PC-9 (cell line): Measurements from ENCODE around the gene VGLL2. TPM values are rescaled to one million over a fixed set of nuclear protein-coding genes. Genes with fewer than 3 reads are reported as not detected.

ENCODE experiments used
- BruUV-seq: library from RNA; stranded (reverse); fragments of 400-500 nt; replicated peaks from 2 replicates; lab custom pipeline; 2021; lab: Mats Ljungman, UMichigan
- CTCF ChIA-PET: fragments of 300-600 bp; sonication (Branson Sonifier 250); formaldehyde crosslinking; loops from one replicate; lab custom pipeline; 2022; ENCODE audit warnings: antibody characterized with exemption; lab: Charles Lee
- POLR2A ChIA-PET: fragments of 300-600 bp; sonication (Branson Sonifier 250); formaldehyde crosslinking; loops from one replicate; lab custom pipeline; 2022; ENCODE audit warnings: antibody characterized with exemption; ENCODE audit not compliant: unreplicated experiment; lab: Charles Lee
- DNase-seq, 2 experiments: peaks; one replicate each; pipeline versions ENCODE4 v3.0.0 to v3.0.0-alpha.2; 2015 to 2022; ENCODE audit warnings: mixed read lengths in 1 of 2
- H2AFZ ChIP-seq: fragments of 200-600 bp; sonication (generic); 2 replicates; pipeline ENCODE4 v1.8.1; 2017; ENCODE audit warnings: antibody characterized with exemption
- H3F3A ChIP-seq: fragments of 200-600 bp; sonication (generic); 2 replicates; pipeline ENCODE4 v1.8.1; 2017; ENCODE audit warnings: antibody characterized with exemption, mild to moderate bottlenecking, low read depth; ENCODE audit not compliant: insufficient read depth
- H3K27ac ChIP-seq: fragments of 200-600 bp; sonication (generic); 2 replicates; pipeline ENCODE4 v1.6.1; 2016; ENCODE audit warnings: mixed run types
- H3K27me3 ChIP-seq: fragments of 200-600 bp; sonication (generic); 2 replicates; pipeline ENCODE4 v1.6.1; 2016; ENCODE audit warnings: low read depth, mixed run types; ENCODE audit not compliant: insufficient read depth
- H3K36me3 ChIP-seq: fragments of 200-600 bp; sonication (generic); 2 replicates; pipeline ENCODE4 v1.6.1; 2016; ENCODE audit warnings: low read depth, mixed run types
- H3K4me1 ChIP-seq: fragments of 200-600 bp; sonication (generic); replicated peaks from 2 replicates; pipeline ENCODE4 v1.6.1; 2016; ENCODE audit warnings: mixed run types; ENCODE audit not compliant: insufficient read depth
- H3K4me2 ChIP-seq: fragments of 200-600 bp; sonication (generic); 2 replicates; pipeline ENCODE4 v1.6.1; 2017; ENCODE audit warnings: mixed run types
- H3K4me3 ChIP-seq: fragments of 200-600 bp; sonication (generic); 2 replicates; pipeline ENCODE4 v1.6.1; 2016; ENCODE audit warnings: mixed run types
- H3K79me2 ChIP-seq: fragments of 200-600 bp; sonication (generic); 2 replicates; pipeline ENCODE4 v1.6.1; 2017; ENCODE audit warnings: low read depth, mixed run types
- H3K9me2 ChIP-seq: fragments of 200-600 bp; sonication (generic); 2 replicates; pipeline ENCODE4 v1.8.1; 2017; ENCODE audit warnings: mild to moderate bottlenecking; ENCODE audit not compliant: insufficient read depth
- H3K9me3 ChIP-seq: fragments of 200-600 bp; sonication (generic); 2 replicates; pipeline ENCODE4 v1.8.1; 2016; ENCODE audit warnings: low read depth; ENCODE audit not compliant: insufficient read depth
- H4K20me1 ChIP-seq: fragments of 200-600 bp; sonication (generic); 2 replicates; pipeline ENCODE4 v1.8.1; 2017; ENCODE audit not compliant: insufficient read depth
- EZH2 ChIP-seq: fragments of 200-600 bp; sonication (generic); IDR thresholded peaks from 2 replicates; pipeline ENCODE4 v1.8.0; 2017; ENCODE audit warnings: antibody characterized with exemption, low read depth
- intact Hi-C: fragments of 100-400 bp; cut with micrococcal nuclease; formaldehyde crosslinking; loops from one replicate; pipeline ENCODE4 v1.10.0; 2022; ENCODE audit not compliant: unreplicated experiment
- total RNA-seq: library from RNA; stranded (reverse); gene quantifications from 2 replicates; pipeline ENCODE4 v1.2.3, GENCODE V29; 2021
- TF ChIP-seq, protein P1 (sequence below): fragments of 200-600 bp; sonication (generic); conservative IDR thresholded peaks from 2 replicates; pipeline ENCODE4 v1.6.1; 2017; ENCODE audit warnings: mixed run types, antibody characterized with exemption, mild to moderate bottlenecking, moderate library complexity

VGLL2 gene
- total RNA-seq, 1 experiment from 2014 or later, result not detected

DNA sequence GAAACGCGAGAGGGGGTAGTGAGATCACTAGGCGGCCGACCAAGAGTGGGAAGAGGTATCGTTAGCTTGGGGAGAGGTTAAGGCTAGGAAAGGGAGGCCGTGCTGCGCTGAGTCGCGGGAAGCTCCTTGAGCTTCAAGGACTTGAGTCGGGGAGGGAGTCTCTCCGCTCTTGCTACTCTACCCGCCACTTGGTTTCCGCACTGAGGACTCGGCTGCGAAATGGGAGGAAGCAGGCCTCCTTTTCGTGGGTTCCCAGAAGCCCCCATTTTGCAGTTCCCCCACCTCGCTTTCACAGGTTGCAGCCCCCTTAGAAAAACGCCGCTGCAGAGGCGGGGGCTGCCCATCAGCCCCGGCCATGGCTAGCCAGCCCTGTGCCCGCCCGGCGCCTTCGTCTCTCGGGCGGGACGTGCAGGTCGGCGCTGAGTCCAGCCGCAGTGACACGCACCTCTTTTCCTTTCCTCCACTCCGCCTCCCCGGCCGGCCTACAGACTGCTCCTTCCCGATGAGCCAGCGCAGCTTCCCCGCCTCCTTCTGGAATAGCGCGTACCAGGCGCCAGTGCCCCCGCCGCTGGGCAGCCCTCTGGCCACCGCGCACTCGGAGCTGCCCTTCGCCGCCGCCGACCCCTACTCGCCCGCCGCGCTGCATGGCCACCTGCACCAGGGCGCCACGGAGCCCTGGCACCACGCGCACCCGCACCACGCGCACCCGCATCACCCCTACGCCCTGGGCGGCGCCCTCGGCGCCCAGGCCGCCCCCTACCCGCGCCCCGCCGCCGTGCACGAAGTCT lies 4.9 kb downstream of the VGLL2 start:
- Histone ChIP-seq H3K36me3 (no peaks in the 10 kb centered on the region), H3K9me3 (no peaks in the 10 kb centered on the region), H4K20me1 (no peaks in the 10 kb centered on the region), H3K27me3 (peaks cover 15% of the 10 kb centered on the region; the same call in 1 of the 2 replicates), H3K4me2 (no peak overlapping the region), H2AFZ (no peak overlapping the region), H3K4me1 (no peaks in the 10 kb centered on the region), H3K4me3 (no peak overlapping the region), H3F3A (no peaks in the 10 kb centered on the region), H3K79me2 (no peaks in the 10 kb centered on the region), H3K27ac (no peak overlapping the region), H3K9me2 (no peaks in the 10 kb centered on the region)
- CTCF ChIA-PET, result no interaction called here
- DNase-seq, result no peak
- no TSS peak for BruUV-seq
- TF ChIP-seq, protein P1, sequence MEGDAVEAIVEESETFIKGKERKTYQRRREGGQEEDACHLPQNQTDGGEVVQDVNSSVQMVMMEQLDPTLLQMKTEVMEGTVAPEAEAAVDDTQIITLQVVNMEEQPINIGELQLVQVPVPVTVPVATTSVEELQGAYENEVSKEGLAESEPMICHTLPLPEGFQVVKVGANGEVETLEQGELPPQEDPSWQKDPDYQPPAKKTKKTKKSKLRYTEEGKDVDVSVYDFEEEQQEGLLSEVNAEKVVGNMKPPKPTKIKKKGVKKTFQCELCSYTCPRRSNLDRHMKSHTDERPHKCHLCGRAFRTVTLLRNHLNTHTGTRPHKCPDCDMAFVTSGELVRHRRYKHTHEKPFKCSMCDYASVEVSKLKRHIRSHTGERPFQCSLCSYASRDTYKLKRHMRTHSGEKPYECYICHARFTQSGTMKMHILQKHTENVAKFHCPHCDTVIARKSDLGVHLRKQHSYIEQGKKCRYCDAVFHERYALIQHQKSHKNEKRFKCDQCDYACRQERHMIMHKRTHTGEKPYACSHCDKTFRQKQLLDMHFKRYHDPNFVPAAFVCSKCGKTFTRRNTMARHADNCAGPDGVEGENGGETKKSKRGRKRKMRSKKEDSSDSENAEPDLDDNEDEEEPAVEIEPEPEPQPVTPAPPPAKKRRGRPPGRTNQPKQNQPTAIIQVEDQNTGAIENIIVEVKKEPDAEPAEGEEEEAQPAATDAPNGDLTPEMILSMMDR, result no peak
- no peak for TF ChIP-seq EZH2
- intact Hi-C loops, result no loop called here
- POLR2A ChIA-PET, result no interaction called here

DNA sequence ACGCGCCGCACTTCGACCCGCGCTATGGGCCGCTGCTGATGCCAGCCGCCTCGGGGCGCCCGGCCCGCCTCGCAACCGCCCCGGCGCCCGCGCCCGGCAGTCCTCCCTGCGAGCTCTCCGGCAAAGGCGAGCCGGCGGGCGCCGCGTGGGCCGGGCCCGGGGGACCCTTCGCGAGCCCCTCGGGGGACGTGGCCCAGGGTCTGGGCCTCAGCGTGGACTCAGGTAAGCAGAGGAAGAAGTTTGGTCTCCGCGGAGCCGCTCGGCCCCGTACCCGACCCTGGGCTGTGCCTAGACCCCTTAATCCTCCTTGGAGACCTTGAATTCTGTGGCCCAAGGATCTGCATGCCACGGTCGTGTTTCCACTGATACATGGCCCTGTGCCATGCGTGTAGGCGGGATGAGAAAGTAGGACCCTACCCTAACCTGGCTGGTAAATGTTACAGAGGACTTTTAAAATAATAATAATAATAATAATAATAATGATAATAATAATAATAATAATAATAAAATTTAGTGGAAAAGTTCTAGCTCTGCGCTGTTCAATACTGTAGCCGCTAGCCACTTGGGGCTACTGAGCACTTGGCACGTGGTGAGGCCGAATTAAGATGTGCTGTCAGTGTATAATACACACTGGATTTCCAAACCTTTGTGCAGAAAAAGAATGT lies 5.6 kb downstream of the VGLL2 start:
- Histone ChIP-seq H3K4me1 (no peaks in the 10 kb centered on the region), H3K4me3 (no peak overlapping the region), H3K4me2 (no peak overlapping the region), H2AFZ (no peak overlapping the region), H3K27me3 (peaks cover 15% of the 10 kb centered on the region; the same call in 1 of the 2 replicates), H3K79me2 (no peaks in the 10 kb centered on the region), H3K9me2 (no peaks in the 10 kb centered on the region), H3K9me3 (no peaks in the 10 kb centered on the region), H3K36me3 (no peaks in the 10 kb centered on the region), H3F3A (no peaks in the 10 kb centered on the region), H4K20me1 (no peaks in the 10 kb centered on the region), H3K27ac (no peak overlapping the region)
- intact Hi-C loops, result no loop called here
- BruUV-seq, result no TSS peak
- POLR2A ChIA-PET, result no interaction called here
- CTCF ChIA-PET, result no interaction called here
- TF ChIP-seq, protein P1, result no peak
- no peak for TF ChIP-seq EZH2
- DNase-seq, result no peak

DNA sequence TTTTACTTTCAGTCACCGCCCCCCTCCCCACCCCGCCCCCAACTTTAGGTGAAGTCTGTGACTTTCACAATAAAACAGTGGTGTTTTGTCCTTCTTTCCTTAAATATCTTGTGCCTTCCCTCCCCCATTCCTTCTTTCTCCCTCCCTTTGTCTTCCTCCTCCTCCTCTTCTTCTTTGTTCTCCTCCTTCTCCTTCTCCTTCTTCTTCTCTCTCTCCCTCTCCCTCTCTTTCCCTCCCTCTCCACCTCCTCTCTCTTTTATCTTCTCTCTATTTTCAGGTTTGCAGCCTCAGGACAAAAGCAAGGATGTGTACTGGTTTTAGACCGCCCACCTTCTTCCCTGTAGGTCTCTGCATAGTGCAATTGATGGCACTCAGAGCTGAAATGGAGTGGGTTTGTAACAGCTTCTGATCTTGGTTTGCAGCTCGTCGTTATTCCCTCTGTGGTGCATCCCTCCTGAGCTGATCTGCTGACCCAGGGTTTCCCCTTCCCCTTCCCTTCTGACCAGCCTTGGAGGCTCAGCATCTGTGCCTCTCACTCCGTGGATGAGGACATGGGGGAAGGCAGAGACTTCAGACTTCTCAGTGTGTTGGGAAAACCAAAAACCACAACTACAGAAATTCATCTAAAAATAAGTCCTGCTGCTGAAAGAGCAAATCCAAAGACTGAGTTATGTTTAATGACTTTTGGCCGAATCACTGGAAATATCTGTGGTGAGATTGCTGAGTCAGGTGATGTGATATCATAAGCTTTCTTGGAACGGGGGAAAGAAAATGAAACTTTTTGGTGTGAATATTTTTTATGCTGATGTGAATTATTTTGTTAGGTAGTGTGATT lies 6.9 kb downstream of the VGLL2 start:
- intact Hi-C loops, result no loop called here
- peaks cover 5% of the 10 kb centered on the region; the same call in 1 of the 2 replicates for H3K27me3 ChIP-seq
- H3K9me3 ChIP-seq, result no peaks in the 10 kb centered on the region
- ChIA-PET POLR2A (no interaction called here), CTCF (no interaction called here)
- BruUV-seq, result no TSS peak
- H3K9me2 ChIP-seq, result no peaks in the 10 kb centered on the region
- no peaks in the 10 kb centered on the region for H3F3A ChIP-seq
- no peak for DNase-seq
- TF ChIP-seq EZH2, result no peak
- TF ChIP-seq, protein P1, result no peak
- no peaks in the 10 kb centered on the region for H3K4me1 ChIP-seq
- no peak overlapping the region for H3K4me3 ChIP-seq
- H4K20me1 ChIP-seq, result no peaks in the 10 kb centered on the region
- no peaks in the 10 kb centered on the region for H3K79me2 ChIP-seq
- H3K36me3 ChIP-seq, result no peaks in the 10 kb centered on the region
- no peak overlapping the region for H3K4me2 ChIP-seq
- H3K27ac ChIP-seq, result no peak overlapping the region
- H2AFZ ChIP-seq, result no peak overlapping the region
